Endothelial cell (in vitro differentiated cells): ENCODE data around the gene TCFL5. TPM values are rescaled to one million over a fixed set of nuclear protein-coding genes. Genes with fewer than 3 reads are reported as not detected.
A peak's percentile ranks its signal among the peaks of the same experiment; 100 is the strongest.

Experiments
- DNase-seq: peaks from one replicate; pipeline ENCODE4 v3.0.0; 2021; ENCODE audit warnings: low spot score
- H3K27ac Mint-ChIP-seq: one replicate; pipeline ENCODE4 v1.8.0; 2021; ENCODE audit warnings: mixed read lengths, inconsistent platforms; ENCODE audit not compliant: unreplicated experiment
- H3K27me3 Mint-ChIP-seq: one replicate; pipeline ENCODE4 v1.8.0; 2021; ENCODE audit warnings: mild to moderate bottlenecking, moderate library complexity, mixed read lengths, inconsistent platforms; ENCODE audit not compliant: unreplicated experiment
- H3K36me3 Mint-ChIP-seq: one replicate; pipeline ENCODE4 v1.8.0; 2021; ENCODE audit warnings: mild to moderate bottlenecking, low read depth, mixed read lengths, inconsistent platforms; ENCODE audit not compliant: unreplicated experiment
- H3K4me1 Mint-ChIP-seq: one replicate; pipeline ENCODE4 v1.8.0; 2021; ENCODE audit warnings: mild to moderate bottlenecking, mixed read lengths, inconsistent platforms; ENCODE audit not compliant: unreplicated experiment
- H3K4me3 Mint-ChIP-seq: one replicate; pipeline ENCODE4 v1.8.0; 2021; ENCODE audit warnings: mild to moderate bottlenecking, mixed read lengths, inconsistent platforms; ENCODE audit not compliant: unreplicated experiment
- H3K9me3 Mint-ChIP-seq: one replicate; pipeline ENCODE4 v1.8.0; 2021; ENCODE audit warnings: mixed read lengths, inconsistent platforms; ENCODE audit not compliant: unreplicated experiment
- total RNA-seq: library from RNA; stranded (reverse); fragmentation: NEBNext Ultra II Directional; extraction: Animal tissue kit (Norgen Biotek cat#: 25700); gene quantifications from one replicate; pipeline ENCODE4 v1.2.1, GENCODE V29; 2021; ENCODE audit not compliant: unreplicated experiment
- TF ChIP-seq, protein P1 (sequence below): fragments of 200-600 bp; sonication (generic); IDR thresholded peaks from one replicate; pipeline ENCODE4 v1.5.0; 2021; ENCODE audit warnings: antibody characterized with exemption; ENCODE audit not compliant: unreplicated experiment

TCFL5 gene
- total RNA-seq, 1 donor from 2014 or later: 30.9 TPM

GRCh38 chr20:62809530-62810428, 51.8 kb downstream of the TCFL5 start:
- peaks cover 5% of the 10 kb centered on the region for H3K27me3 Mint-ChIP-seq
- H3K9me3 Mint-ChIP-seq: no peaks in the 10 kb centered on the region
- H3K27ac Mint-ChIP-seq: no peak overlapping the region
- H3K4me3 Mint-ChIP-seq: no peak overlapping the region
- H3K36me3 Mint-ChIP-seq: peaks cover 3% of the 10 kb centered on the region
- TF ChIP-seq, protein P1, sequence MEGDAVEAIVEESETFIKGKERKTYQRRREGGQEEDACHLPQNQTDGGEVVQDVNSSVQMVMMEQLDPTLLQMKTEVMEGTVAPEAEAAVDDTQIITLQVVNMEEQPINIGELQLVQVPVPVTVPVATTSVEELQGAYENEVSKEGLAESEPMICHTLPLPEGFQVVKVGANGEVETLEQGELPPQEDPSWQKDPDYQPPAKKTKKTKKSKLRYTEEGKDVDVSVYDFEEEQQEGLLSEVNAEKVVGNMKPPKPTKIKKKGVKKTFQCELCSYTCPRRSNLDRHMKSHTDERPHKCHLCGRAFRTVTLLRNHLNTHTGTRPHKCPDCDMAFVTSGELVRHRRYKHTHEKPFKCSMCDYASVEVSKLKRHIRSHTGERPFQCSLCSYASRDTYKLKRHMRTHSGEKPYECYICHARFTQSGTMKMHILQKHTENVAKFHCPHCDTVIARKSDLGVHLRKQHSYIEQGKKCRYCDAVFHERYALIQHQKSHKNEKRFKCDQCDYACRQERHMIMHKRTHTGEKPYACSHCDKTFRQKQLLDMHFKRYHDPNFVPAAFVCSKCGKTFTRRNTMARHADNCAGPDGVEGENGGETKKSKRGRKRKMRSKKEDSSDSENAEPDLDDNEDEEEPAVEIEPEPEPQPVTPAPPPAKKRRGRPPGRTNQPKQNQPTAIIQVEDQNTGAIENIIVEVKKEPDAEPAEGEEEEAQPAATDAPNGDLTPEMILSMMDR: no peak
- no peak for DNase-seq
- no peaks in the 10 kb centered on the region for H3K4me1 Mint-ChIP-seq

DNA sequence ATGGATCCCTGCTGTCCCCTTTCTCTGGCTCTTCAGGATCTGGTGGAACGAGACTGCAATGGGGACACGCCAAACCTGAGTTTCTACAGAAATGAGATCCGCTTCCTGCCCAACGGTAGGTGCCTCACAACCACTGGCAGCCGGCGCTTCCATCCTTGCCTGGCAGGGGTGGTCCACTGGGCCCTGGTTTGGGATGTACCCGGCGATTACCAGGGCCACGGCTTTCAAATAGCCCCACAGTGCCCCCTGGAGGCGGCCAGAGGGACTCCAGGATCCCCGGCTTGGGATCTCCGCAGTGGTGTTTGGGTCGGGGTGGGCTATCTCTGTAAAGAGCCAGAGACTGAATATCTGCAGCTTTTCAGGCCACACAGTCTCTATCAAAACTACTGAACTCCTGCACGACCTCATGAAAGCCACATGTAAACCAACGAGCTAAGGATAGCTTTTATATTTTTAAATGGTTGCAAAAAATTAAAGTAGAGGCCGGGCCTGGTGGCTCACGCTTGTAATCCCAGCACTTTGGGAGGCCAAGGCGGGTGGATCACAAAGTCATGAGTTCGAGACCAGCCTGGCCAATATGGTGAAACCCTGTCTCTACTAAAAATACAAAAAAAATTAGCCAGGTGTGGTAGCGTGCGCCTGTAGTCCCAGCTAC, 53.3 kb downstream of the TCFL5 start:
- peaks cover 14% of the 10 kb centered on the region for H3K27me3 Mint-ChIP-seq
- H3K36me3 Mint-ChIP-seq: peaks cover 3% of the 10 kb centered on the region
- H3K9me3 Mint-ChIP-seq: no peaks in the 10 kb centered on the region
- TF ChIP-seq, protein P1: peak; percentile 92
- DNase-seq: peak; percentile 83
- no peak overlapping the region for H3K4me3 Mint-ChIP-seq
- H3K27ac Mint-ChIP-seq: no peak overlapping the region
- no peaks in the 10 kb centered on the region for H3K4me1 Mint-ChIP-seq

DNA sequence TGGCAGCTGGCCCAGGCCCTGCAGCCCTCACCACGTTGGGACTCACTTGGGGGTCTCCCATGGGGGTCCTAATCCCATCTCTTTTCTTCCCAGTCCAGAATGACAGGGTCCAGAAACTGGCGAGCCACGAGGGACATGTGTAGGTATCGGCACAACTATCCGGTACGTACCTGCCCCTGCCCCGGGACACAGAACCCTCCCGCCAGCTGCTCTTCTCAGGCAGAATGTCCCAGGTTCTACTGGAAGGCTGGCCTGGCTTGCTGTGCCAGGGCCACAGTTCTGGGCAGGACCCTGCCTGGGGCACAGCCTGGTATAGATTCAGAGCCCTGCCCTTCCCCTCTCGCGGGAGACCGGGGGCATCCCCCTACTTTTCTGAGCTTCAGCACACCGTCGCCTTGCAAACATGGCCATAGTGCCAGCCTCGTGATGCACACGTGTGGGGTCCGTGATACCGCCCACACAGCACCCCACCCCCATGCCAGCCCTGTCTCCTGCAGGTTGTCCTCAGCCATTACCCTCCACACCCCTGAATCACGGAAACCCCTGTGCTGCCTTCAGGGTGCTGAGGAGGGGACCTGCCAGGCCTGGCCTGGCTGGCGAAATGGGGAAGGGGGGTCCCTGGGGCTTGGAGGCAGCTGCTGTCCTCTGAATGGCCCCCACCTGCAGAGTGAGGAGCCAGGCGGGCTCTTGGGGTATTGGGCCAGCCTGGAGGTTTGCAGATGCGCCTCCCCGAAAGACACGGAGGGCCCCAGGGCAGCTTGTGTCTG, 54.0 kb downstream of the TCFL5 start:
- Mint-ChIP-seq H3K4me1 (no peaks in the 10 kb centered on the region), H3K27me3 (peaks cover 17% of the 10 kb centered on the region), H3K9me3 (no peaks in the 10 kb centered on the region), H3K4me3 (no peak overlapping the region), H3K36me3 (peaks cover 3% of the 10 kb centered on the region), H3K27ac (no peak overlapping the region)
- TF ChIP-seq, protein P1: no peak
- no peak for DNase-seq

GRCh38 chr20:62806383-62807050, 55.1 kb downstream of the TCFL5 start:
- Mint-ChIP-seq H3K4me1 (no peaks in the 10 kb centered on the region), H3K36me3 (peaks cover 6% of the 10 kb centered on the region), H3K27me3 (peaks cover 17% of the 10 kb centered on the region), H3K4me3 (peak overlapping the region; percentile 81), H3K9me3 (no peaks in the 10 kb centered on the region), H3K27ac (peak overlapping the region; percentile 70)
- no peak for DNase-seq
- TF ChIP-seq, protein P1: no peak
